DMS153 treated with DMSO at 0.1 percent for 48 hours (cell line): ENCODE measurements around the gene CHIC2.

ENCODE experiments used
- DNase-seq: peaks from one replicate; lab custom pipeline; 2025; ENCODE audit not compliant: unreplicated experiment; lab: John Stamatoyannopoulos, UW

CHIC2 gene

GRCh38 chr4:54011201-54011600 is 53.2 kb downstream of the CHIC2 start:
- DNase-seq, result no peak

- no peak for DNase-seq
Observed at GRCh38 chr4:54006755-54007154, 57.6 kb downstream of the CHIC2 start.

- no peak for DNase-seq
Observed at GRCh38 chr4:54005475-54005874, 58.9 kb downstream of the CHIC2 start.

GRCh38 chr4:54004463-54004862 is 59.9 kb downstream of the CHIC2 start:
- no peak for DNase-seq

GRCh38 chr4:54001668-54002365 is 62.6 kb downstream of the CHIC2 start:
- DNase-seq, result no peak

GRCh38 chr4:53997898-53998297 is 66.5 kb downstream of the CHIC2 start:
- DNase-seq, result no peak

GRCh38 chr4:53994382-53995102 is 69.9 kb downstream of the CHIC2 start:
- DNase-seq, result no peak

GRCh38 chr4:53992785-53993184 is 71.6 kb downstream of the CHIC2 start:
- no peak for DNase-seq

- DNase-seq, result no peak
Observed at GRCh38 chr4:53991821-53992220, 72.6 kb downstream of the CHIC2 start.

- DNase-seq, result no peak
Observed at GRCh38 chr4:53990641-53991040, 73.8 kb downstream of the CHIC2 start.

- no peak for DNase-seq
Observed at GRCh38 chr4:53987761-53988171, 76.6 kb downstream of the CHIC2 start.

GRCh38 chr4:53986062-53986461 is 78.3 kb downstream of the CHIC2 start:
- no peak for DNase-seq

- no peak for DNase-seq
Observed at GRCh38 chr4:53981567-53981966, 82.8 kb downstream of the CHIC2 start.

GRCh38 chr4:53981066-53981465 is 83.3 kb downstream of the CHIC2 start:
- no peak for DNase-seq

GRCh38 chr4:53974561-53974960 is 89.8 kb downstream of the CHIC2 start:
- no peak for DNase-seq

- DNase-seq, result no peak
Observed at GRCh38 chr4:53967986-53968385, 96.4 kb downstream of the CHIC2 start.

- DNase-seq, result no peak
Observed at GRCh38 chr4:53963781-53964180, 100.6 kb downstream of the CHIC2 start.

GRCh38 chr4:53963336-53963735 is 101.1 kb downstream of the CHIC2 start:
- no peak for DNase-seq

GRCh38 chr4:53962516-53963225 is 101.7 kb downstream of the CHIC2 start:
- no peak for DNase-seq

GRCh38 chr4:53961351-53961750 is 103.1 kb downstream of the CHIC2 start:
- no peak for DNase-seq

- DNase-seq, result no peak
Observed at GRCh38 chr4:53960843-53961242, 103.6 kb downstream of the CHIC2 start.
